ENCODE measurements around the gene ZDHHC5.
A peak's percentile ranks its signal among the peaks of the same experiment; 100 is the strongest.
"Not testable (repeated sequence)": the region's sequence is repeated elsewhere in the genome, so short reads cannot be mapped to it uniquely, and the experiment has no call there.

The ZDHHC5 gene

DNA sequence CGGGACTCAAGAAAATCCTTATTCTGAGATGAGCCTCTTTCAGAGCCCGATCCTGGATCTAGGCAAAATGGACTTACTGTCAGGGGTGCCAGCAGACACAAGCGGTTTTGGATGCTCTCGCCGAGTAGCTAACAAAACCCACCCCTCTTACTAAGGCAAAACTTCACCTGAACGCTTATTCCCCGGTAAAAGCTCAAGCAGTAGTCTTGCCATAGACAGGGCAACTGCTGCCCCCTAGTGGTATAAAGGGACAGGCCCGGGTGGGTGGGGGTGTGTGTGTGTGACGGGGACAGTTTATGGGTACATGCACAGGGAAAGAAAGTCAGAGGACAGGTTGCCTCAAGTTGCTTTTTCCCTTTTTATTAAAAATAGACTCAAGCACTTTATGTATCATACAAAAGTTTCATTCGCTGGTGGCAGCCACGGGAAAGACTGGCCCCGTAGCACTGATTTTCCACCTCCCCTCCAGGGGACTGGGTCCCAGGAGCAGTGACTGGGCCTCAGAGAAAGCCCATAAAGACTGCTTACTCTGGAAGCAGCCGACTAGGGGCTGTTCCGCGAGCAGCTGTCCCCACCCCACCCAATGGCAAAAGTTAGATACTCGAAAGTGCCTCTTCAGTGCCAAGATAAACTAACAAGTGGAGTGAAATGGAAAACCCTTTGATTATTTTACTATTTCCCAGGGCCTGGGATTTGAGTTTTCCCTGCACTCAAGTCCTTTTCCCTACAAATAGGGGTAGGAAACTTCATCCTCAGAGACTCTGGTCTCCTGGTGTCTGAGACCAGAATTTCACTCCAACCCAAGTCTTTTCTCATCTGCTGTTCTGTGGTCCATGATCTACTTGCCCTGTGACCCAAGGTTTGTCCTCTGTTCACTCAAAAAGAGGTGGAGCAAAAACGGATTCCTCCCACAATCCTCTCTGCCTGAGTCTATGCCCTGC is 22.9 kb upstream of the ZDHHC5 start:
- DNase-seq (ENCODE audit: low read depth in 2 of 2) = peak; percentile 80 to 84

DNA sequence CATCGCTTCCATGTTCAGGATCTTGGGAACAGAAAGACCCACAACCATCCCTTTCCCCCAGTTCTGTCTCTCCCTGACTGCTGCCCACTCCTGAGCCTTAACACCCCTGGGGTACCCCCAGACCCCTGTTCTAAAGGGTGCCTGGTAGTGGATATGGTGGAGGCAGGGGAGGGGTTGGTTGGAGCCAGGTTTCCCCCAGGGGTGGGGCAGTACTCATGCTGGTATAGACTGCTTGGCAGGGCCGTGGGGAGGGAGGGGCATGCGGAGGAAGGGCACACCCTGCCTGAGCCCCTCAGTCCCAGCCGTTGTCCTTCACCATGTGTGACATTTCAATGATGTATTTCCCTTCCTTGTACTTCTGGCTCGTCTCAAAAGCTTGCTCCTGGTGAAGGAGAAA is 22.2 kb upstream of the ZDHHC5 start:
- DNase-seq (ENCODE audit: low read depth in 2 of 2) = no peak

DNA sequence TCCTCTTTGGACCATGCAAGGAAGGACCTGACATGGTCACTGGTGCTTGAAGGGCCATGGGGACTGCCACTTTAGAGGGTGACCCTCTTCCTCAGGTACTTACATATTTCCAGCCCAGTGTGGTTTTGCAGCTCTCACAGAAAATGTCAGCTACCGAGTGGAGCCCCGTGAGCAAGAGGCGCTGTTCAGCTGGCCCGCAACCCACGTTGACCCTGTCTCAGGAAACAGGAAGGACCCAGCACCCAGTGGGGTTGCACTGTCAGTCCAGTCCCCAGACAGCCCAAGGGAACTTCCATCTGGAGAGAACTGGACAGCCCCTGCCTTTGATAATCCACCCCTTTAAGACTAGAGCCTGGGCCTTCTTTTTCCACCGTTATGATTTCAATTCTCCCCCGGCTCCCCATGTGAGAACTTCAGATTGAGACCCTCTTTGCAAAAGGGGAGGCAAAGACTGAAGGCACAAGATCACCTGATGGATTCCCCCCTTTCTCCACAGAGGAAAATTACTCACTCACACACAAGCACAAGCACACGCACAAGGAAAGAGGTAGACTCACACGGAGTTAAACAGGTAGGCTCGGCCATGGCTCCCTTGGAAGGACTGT is 21.6 kb upstream of the ZDHHC5 start:
- DNase-seq (ENCODE audit: low read depth in 2 of 2) = no peak

DNA sequence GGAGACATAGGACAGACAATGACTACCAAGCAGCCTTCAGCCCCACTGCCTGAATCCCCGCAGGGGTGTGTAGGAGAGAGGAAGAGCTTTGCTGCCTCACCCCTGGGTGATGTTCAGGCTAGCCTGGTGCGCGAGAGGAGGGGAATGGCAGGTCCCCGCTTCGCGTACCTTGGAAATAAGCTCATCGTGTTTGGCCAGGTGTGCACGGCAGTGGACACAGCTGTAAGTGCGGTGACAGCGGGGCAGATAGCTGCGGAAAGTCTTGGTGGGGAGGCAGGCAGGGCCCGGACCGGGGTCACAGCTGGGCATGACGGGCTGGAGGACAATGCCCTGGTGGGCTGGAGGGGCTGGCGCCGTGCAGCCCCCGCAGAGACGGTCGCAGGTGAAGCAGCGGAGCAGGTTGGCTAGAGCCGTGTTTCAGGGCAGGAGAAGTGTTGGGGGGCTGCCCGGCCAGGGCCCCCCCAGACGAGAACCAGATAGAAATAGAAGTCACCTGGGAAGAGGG is 21.1 kb upstream of the ZDHHC5 start:
- DNase-seq (ENCODE audit: low read depth in 2 of 2) = no peak

DNA sequence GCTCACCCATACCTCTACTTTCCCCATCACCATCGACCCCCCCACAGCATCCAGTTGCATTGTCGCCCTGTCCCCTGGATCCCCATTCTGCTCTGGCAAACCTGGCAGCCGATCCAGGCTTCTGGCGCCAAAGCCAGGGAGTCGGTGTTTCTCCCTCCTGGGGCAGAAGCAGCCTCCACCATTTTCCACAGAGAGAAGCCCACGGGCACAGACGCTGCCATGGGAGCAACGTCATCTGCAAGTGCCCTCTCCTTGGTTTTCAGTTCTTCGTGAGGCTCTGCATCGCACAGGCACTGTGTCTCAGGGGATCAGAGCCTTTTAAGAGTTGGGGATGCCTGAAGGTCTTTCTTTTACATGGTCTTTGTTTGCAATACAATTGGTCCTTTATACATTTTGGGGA is 20.5 kb upstream of the ZDHHC5 start:
- DNase-seq (ENCODE audit: low read depth in 2 of 2) = no peak

DNA sequence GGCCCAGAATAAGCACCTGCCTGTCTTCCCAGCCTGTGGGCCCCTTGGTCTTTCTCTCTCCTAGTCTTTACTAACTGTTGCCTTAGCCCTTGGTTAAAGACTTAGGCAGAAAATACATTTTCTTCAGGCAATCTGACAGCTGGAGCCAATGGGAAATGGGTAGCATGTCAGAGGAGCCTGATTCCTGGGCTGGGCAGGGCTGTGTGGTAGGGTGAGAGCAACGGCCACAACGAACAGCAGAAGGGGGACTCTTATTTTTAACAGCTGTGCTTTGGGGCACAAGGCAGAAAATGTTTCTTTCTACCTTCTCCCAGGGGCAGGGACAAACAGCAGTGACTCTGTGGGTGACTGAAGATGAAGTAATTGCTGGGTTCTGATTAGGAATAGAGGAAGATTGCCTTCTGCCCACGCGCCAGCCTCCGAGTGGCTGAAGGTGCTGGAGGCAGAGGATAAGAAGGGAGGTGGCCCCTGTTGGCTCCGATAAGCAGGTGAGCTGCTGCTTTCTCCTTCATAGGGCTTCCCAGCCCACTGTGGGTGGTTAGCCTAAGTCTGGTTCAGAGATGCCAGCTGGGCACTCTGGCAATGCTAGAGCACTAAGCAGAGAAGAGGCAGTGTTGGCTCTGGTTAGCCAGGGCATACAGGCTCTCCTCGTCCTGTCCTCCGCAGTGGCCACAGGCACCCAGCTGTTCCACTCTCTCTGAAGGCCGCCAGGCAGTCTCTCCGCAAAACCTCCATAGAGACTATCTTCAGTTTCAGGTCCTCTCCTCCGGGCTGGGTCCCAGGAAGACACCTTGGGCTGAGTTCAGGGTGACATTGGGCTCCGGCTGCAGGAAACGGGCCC is 19.7 kb upstream of the ZDHHC5 start:
- no peak for DNase-seq (ENCODE audit: low read depth in 2 of 2)

DNA sequence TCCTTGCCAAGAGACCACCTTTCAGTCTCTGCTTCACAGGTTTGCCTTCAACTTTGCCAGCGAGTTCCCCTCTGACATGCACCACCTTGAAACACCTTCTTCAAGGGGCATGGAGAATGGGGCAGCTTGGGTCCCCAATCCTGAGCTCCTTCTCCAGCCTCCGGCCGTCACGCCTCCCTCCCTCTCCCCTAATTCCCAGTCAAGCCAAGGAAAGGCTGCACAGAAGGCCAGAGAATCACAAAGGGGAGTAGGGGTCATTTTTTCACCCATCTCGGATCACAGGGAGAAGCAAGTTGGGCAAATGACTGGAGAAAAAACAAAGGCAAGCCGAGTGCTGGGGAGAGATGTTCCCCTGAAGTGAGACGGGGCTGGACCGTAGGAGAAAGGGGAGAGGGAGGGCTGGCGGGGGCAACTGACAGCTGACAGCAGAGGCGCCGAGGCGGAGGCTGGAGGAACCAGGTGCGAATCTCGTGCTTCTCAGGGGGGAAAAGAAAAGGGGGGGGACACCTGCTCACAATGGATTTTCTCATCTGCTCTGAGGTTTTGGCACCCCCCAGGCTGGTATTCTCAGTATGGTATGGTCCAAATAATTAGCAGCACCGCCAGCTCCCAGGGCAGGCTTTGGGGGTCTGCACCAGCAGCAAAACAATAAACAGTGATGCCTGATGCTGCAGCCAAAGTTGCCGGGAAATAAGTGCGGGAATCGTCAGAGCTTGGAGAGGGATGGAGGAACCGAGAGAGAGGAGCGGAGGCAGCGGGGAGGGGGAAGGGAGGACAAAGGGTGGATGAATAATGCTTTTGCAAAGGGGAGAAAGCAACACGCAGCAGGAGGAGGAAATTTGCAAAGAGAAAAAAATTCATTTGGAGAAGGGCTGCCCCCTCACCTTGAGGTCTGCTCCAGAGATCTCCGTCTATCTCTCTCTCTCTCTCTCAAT is 18.8 kb upstream of the ZDHHC5 start:
- no peak for DNase-seq (ENCODE audit: low read depth in 2 of 2)

DNA sequence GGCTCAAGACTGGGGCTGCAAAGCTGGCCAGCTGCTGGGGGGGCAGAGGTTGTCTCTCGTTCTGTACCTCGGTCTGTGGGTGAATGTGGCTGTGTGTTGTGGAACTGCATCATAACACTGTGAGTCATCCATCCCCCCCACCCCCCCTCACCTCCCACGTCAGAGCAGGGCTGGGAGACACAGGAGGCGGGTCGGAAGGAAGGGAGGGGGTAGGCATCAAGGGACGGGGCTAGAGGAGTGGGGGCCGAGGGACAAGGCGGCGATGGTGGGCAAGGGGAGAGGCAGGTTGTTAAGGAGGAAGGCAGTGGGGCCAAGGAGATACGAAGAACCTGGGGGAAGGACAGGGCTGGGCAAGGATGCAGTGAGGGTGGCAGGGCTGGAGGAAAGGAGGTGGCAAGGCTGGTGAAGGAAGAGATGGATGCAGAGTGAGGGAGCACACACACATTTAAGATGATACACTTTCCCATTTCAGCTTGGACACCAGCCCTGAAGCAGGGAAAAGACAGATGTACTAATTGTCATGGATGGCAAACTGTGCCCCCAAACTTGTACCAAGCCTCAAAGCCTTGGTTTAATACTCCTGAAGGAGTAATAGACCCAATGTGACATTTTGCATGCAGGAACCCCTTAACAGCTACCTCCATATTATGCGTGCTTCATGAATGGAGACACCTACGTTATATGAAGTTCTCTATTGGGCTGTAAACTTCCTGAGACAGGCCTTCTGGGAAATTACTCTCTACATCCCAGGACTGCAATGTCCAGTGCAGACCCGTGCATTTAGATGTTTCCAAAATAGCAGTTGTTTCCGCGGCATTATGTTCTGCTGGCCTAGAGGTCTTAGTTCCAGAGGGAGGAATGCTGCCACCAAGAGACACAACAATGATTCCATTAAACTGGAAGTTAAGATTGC is 17.8 kb upstream of the ZDHHC5 start, which contains the start of gene YPEL4:
TSS of gene YPEL4 (minus strand) at position 87 of the 913 bp plus-strand sequence. CDS start 2,805 bp downstream, outside the sequence.
- DNase-seq (ENCODE audit: low read depth in 2 of 2) = peak; percentile 40 to 41

DNA sequence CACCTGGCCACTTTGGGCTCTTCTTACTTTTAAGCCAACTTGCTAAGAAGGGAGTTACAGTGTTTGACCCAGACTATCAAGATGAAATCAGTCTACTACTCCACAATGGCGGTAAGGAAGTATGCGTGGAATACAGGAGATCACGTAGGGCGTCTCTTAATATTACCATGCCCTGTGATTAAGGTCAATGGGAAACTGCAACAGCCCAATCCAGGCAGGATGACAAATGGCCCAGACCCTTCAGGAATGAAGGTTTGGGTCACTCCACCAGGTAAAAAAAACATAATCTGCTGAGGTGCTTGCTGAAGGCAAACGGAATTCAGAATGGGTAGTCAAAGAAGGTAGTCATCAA is 17.2 kb upstream of the ZDHHC5 start:
- no peak for DNase-seq (ENCODE audit: low read depth in 2 of 2)

DNA sequence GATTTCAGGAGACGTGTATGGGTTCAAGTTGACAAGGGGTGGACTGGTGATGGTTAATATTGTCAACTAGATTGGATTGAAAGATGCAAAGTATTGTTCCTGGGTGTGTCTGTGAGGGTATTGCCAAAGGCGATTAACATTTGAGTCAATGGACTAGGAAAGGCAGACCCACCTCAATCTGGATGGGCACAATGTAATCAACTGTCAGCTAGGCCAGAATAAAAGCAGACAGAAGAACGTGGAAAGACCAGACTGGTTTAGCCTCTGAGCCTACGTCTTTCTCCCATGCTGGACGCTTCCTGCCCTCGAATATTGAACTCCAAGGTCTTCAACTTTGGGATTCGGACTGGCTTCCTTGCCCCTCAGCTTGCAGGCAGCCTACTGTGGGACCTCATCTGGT is 16.5 kb upstream of the ZDHHC5 start:
- DNase-seq (ENCODE audit: low read depth in 2 of 2) = no peak

DNA sequence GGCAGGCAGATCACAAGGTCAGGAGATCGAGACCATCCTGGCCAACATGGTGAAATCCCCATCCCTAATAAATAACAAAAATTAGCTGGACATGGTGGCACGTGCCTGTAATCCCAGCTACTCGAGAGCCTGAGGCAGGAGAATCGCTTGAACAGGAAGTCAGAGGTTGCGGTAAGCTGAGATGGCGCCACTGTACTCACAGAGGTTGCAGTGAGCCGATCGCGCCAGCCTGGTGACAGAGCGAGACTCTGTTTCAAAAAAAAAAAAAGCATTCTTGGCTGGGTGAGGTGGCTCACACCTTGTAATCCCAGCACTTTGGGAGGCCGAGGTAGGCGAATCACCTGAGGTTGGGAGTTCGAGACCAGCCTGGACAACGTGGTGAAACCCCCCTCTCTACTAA is 15.7 kb upstream of the ZDHHC5 start:
- not testable (repeated sequence) for DNase-seq (ENCODE audit: low read depth in 2 of 2)

DNA sequence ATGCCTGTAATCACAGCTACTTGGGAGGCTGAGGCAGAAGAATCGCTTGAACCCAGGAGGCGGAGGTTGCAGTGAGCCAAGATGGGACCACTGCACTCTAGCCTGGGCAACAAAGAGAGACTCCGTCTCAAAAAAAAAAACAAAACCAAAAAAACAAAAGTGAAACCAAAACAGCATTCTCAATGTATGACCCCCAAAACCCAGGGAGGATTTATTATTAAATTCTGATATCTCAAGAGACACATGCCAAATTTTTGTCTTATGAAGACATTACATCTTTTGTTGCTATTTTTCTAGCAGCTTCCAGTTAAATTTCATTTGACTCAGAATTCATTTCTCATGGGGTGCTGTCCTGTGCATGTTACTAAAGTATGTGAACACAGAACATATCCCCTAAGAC is 15.3 kb upstream of the ZDHHC5 start:
- no peak for DNase-seq (ENCODE audit: low read depth in 2 of 2)

DNA sequence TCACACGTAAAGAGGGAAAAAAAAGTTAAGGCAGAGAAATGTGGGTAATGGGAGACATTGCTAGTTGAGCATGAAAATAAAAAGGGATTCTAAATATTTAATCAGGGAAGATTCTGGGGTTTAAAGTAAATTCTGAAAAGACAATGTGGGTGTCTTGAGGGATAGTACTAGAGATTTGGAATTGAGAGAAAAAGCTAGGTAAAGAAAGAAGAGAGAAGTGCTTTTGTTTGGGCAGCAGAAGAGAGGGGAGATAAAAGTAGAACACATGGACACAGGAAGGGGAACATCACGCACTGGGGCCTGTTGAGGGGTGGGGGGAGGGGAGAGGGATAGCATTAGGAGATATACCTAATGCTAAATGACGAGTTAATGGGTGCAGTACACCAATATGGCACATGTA is 14.8 kb upstream of the ZDHHC5 start:
- no peak for DNase-seq (ENCODE audit: low read depth in 2 of 2)

DNA sequence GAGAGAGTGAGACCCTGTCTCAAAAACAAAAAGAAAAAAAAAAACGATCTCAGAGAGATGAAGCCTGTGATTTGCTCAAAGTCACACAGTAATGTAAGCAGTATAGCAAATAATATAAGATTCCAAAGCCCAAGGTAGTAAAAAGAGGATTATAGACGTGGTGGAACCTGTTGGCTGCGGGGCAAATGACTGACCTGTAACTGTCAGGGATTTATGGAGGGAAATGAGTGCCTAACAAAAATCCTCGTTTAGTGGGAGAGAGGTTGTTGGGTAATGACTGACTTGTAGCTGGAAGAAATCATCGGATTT is 11.1 kb upstream of the ZDHHC5 start:
- DNase-seq (ENCODE audit: low read depth in 2 of 2) = no peak

DNA sequence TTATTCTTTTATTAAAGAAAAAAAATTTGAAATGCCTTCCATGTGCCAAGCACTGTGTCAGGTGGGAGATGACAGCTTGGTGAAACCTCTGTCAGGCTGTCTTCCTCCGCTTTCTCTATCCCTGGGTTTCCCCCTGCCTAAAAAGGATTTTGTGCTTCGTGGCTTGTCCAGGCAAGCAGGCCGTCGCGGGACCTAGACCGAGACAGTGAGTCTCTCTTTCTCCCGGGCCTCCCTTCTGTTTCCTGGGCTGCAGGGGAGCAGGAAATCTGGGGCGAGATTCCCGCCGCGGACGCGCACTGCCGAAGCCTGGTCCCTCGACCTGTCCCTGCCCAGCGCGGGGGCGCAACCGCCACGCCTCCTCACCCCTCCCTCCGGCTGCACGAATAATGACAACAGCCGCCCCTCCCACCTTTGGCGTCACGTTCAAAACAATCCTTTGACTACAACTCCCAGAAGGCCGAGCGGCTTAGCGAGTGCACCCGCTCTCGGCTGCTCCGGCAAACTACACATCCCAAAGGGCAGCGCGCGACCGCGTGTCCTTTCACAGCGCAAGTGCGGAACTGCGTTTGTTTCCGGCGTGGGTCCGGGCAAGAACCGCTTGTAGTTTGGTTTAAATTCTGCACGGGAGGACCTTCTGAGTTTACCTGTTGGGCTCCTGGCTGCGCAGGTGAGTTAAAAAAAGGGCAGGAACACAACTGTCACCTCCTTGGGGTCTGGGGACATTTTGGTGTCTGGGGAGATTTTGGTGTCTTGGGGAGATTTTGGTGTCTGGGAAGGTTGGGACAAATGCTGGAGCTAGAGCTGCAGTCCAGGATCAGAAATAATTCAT is 10.5 kb upstream of the ZDHHC5 start, which contains the start of gene CLP1:
TSS of gene CLP1 (plus strand) at position 569 of the 829 bp plus-strand sequence. CDS start 1,715 bp downstream, outside the sequence.
- DNase-seq (ENCODE audit: low read depth in 2 of 2) = peak; percentile 98 to 99

DNA sequence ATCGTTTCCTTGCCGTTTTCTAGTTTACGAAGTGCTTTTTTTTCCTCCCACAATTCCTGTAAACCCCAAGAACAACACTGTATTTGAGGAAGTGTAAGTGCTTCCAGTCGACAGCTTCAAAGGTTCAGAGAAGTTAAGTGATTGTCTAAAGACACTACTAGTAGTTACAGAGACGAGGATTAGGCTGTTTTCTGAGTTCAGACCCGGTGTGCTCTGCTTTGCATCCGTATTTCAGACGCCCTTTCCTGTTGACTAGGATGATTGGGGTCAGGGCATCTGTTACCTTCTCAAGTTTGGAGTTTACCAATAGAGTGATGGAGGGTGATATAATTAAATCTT is 9.9 kb upstream of the ZDHHC5 start:
- DNase-seq (ENCODE audit: low read depth in 2 of 2) = no peak

DNA sequence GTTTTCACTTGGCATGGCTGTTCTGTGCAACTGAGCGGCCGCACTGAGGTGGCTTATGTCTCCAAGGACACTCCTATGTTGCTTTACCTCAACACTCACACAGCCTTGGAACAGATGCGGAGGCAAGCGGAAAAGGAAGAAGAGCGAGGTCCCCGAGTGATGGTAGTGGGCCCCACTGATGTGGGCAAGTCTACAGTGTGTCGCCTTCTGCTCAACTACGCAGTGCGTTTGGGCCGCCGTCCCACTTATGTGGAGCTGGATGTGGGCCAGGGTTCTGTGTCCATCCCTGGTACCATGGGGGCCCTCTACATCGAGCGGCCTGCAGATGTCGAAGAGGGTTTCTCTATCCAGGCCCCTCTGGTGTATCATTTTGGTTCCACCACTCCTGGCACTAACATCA is 8.2 kb upstream of the ZDHHC5 start:
- no peak for DNase-seq (ENCODE audit: low read depth in 2 of 2)

DNA sequence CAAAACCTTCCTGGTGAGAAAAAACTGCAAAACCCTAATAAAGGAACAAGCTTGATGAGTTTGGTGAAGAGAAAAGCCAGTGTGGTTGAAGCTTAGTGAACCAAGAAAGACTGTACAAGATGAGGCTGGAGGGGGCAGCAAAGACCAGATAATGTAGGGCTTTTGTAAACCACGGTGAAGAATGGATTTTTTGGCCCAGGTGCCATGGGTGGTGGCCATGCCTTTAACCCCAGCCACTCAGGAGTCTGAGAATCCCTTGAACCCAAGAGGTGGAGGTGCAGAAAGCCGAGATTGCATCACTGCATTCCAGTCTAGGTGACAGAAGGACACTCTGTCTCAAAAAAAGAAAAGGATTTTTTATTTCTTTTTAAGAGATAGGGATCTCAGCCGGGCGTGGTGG is 5.0 kb upstream of the ZDHHC5 start:
- no peak for DNase-seq (ENCODE audit: low read depth in 2 of 2)

DNA sequence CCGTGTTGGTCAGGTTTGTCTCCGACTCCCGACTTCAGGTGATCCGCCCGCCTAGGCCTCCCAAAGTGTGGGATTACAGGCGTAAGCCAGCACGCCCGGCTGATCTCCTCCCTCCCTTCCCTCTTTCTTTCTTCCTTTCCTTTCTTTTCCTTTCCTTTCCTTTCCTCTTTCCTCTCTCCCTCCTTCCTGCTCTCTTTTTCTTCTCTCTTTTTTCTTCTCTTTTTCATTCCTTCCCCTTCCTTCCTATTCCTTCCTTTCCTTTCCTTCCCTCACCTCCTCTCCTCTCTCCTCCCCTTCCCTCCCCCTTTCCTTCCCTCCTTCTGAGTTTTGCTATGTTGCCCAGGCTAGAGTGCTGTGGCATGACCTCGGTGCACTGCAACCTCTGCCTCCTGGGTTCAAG is 3.9 kb upstream of the ZDHHC5 start:
- DNase-seq (ENCODE audit: low read depth in 2 of 2) = no peak
